ENCODE data around the gene TNRC6C. TPM values are rescaled to one million over a fixed set of nuclear protein-coding genes. Genes with fewer than 3 reads are reported as not detected.

The TNRC6C gene
- total RNA-seq, 4 donors from 2014 or later = 9.7 to 70.1 (median 23.2) TPM

DNA sequence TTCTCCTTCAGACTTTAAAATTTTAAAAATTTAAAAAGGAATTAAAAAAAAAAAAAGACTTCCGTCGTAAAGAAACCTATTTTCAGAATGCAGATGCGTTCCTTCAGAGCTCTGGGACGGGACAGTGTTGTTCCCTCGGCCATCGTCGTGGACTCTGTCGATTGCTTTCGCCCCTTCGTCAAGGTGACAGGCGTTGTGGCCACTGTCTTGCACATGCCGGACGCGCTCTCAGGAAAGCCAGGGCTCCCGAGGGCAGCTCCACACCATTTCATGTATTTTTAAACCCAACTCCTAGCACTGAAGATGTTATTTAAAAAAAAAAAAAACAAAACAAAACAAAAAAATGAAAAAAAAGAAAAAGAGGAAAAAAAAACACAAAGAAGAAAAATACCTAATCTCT is 147.7 kb downstream of the TNRC6C start:
- Histone ChIP-seq H3K4me3 (no peak overlapping the region), H3K9me3 (no peaks in the 10 kb centered on the region), H3K4me1 (no peaks in the 10 kb centered on the region), H3K27ac (no peak overlapping the region), H3K27me3 (no peaks in the 10 kb centered on the region), H3K36me3 (peaks cover 0 to 57% (median 0%) of the 10 kb centered on the region in 3 donors)
- DNase-seq = peak in 1 of 3 donors; percentile 41
- TF ChIP-seq CTCF (IDR thresholded peaks at IDR 0.05) = no peak
- TF ChIP-seq POLR2A (IDR thresholded peaks at IDR 0.05) = no peak

- H3K27ac ChIP-seq = no peak overlapping the region
Measured at GRCh38 chr17:78107457-78107856, 149.0 kb downstream of the TNRC6C start.

GRCh38 chr17:78107976-78108725 is 149.6 kb downstream of the TNRC6C start:
- peak in 1 of 3 donors; percentile 42 for DNase-seq
- H3K36me3 ChIP-seq = peaks cover 0 to 57% (median 0%) of the 10 kb centered on the region in 3 donors
- TF ChIP-seq CTCF (IDR thresholded peaks at IDR 0.05) = no peak
- no peak for TF ChIP-seq POLR2A (IDR thresholded peaks at IDR 0.05)

More at GRCh38 chr17:78107457-78107856, 149.0 kb downstream of the TNRC6C start:
- TF ChIP-seq CTCF (IDR thresholded peaks at IDR 0.05) = no peak
- no peak for TF ChIP-seq POLR2A (IDR thresholded peaks at IDR 0.05)
- Histone ChIP-seq H3K27me3 (no peaks in the 10 kb centered on the region), H3K9me3 (no peaks in the 10 kb centered on the region), H3K4me1 (no peaks in the 10 kb centered on the region), H3K36me3 (peaks cover 0 to 59% (median 0%) of the 10 kb centered on the region in 3 donors), H3K4me3 (no peak overlapping the region)
- DNase-seq = peak in 1 of 3 donors; percentile 27

DNA sequence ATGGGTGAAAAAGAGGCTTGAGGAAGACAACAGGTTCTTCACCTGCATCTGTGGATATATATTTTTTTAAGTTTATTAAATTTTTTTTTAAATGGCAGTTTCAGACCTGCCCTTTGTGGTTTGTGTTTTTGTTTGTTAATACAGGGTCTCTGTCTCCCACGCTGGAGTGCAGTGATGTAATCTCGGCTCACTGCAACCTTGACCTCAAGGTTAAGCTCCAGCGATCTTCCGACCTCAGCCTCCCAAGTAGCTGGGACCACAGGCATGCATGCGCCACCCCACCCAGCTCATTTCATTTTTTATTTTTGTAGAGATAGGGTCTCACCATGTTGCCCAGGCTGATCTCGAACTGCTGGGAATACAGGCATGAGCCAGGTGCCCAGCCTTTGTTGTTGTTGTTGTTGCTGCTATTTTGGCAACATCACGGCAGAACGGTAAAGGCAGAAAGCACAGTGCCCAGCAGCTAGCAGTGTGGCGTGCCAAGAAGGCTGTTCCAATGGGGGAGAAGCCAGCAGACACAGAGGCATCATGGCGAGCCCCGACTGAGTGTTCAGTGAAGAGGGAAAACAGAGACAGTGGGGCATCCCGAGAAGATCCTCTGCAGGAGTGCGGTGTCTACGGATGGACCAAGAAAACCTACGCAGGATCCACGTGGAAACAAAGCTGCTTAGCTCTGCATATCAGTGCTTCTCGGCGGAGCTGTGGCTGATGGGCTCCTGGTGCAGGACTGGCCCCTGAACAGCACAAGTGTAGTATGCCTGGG is 150.4 kb downstream of the TNRC6C start:
- H3K27ac ChIP-seq = no peak overlapping the region
- no peaks in the 10 kb centered on the region for H3K9me3 ChIP-seq
- peaks cover 0 to 12% (median 6%) of the 10 kb centered on the region in 4 donors for H3K4me1 ChIP-seq
- no peak for TF ChIP-seq CTCF (IDR thresholded peaks at IDR 0.05)
- no peak for TF ChIP-seq POLR2A (IDR thresholded peaks at IDR 0.05)
- H3K4me3 ChIP-seq = no peak overlapping the region
- DNase-seq = peak in 1 of 3 donors; percentile 44
- H3K27me3 ChIP-seq = no peaks in the 10 kb centered on the region
- peaks cover 0 to 51% (median 0%) of the 10 kb centered on the region in 3 donors for H3K36me3 ChIP-seq

More at GRCh38 chr17:78107976-78108725, 149.6 kb downstream of the TNRC6C start:
- no peaks in the 10 kb centered on the region for H3K9me3 ChIP-seq
- no peaks in the 10 kb centered on the region for H3K27me3 ChIP-seq
- H3K27ac ChIP-seq = no peak overlapping the region
- H3K4me1 ChIP-seq = peaks cover 0 to 6% (median 5%) of the 10 kb centered on the region in 4 donors
- H3K4me3 ChIP-seq = no peak overlapping the region

DNA sequence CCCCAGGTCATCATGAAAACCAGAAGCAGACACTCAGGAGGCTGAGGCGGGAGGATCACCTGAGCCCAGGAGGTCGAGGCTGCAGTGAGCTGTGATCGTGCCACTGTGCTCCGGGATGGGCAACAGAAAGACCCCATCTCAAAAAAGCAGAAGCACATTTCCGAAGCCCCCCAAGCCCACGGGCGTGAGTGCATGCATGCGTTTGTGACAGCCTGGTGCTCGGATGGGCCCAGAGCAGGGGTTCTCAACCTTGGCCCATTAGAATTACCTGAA is 150.9 kb downstream of the TNRC6C start:
- Histone ChIP-seq H3K4me3 (no peak overlapping the region), H3K36me3 (peaks cover 0 to 46% (median 0%) of the 10 kb centered on the region in 3 donors), H3K27me3 (no peaks in the 10 kb centered on the region), H3K27ac (no peak overlapping the region), H3K9me3 (no peaks in the 10 kb centered on the region), H3K4me1 (peaks cover 0 to 13% (median 6%) of the 10 kb centered on the region in 4 donors)
- no peak for TF ChIP-seq POLR2A (IDR thresholded peaks at IDR 0.05)
- no peak for TF ChIP-seq CTCF (IDR thresholded peaks at IDR 0.05)
- no peak for DNase-seq
